Measurements from ENCODE around the gene DEPDC1.

- no peak for TF ChIP-seq CTCF (IDR thresholded peaks at IDR 0.05)
- TF ChIP-seq POLR2AphosphoS5 (IDR thresholded peaks at IDR 0.05), result no peak
- no peak for TF ChIP-seq POLR2A (IDR thresholded peaks at IDR 0.05; ENCODE audit: low read depth)
- TF ChIP-seq EP300 (IDR thresholded peaks at IDR 0.05), result no peak
Observed at GRCh38 chr1:68495968-68496679, 758 bp downstream of the DEPDC1 start.

All from esophagus muscularis mucosa (tissue), 4 donors.